GM12878 (cell line): ENCODE measurements around the gene SLC22A23. TPM values are rescaled to one million over a fixed set of nuclear protein-coding genes. Genes with fewer than 3 reads are reported as not detected.

Experiments used
- EP300 ChIP-seq, 2 experiments: fragments of 150-350 bp in 1 of 2; IDR thresholded peaks; 2 replicates each; pipeline ENCODE4 v1.6.1; 2011 to 2012; ENCODE audit warnings: low read depth in 2 of 2, low read length in 2 of 2, borderline replicate concordance in 1 of 2, improper control_type of control experiment in 1 of 2, inconsistent platforms in 1 of 2; ENCODE audit not compliant: control insufficient read depth in 1 of 2
- POLR2A ChIP-seq: IDR thresholded peaks from 2 replicates; pipeline ENCODE4 v1.6.1; 2011; ENCODE audit warnings: low read depth, mild to moderate bottlenecking, low read length
- RB1 ChIP-seq: fragments of 450-650 bp; formaldehyde crosslinking; IDR thresholded peaks from 2 replicates; pipeline ENCODE4 v1.6.1; 2017; ENCODE audit warnings: mild to moderate bottlenecking, borderline replicate concordance
- YBX1 ChIP-seq: fragments of 450-650 bp; IDR thresholded peaks from 2 replicates; pipeline ENCODE4 v1.6.1; 2016; ENCODE audit warnings: antibody characterized with exemption
- ZNF217 ChIP-seq: fragments of 450-650 bp; IDR thresholded peaks from 2 replicates; pipeline ENCODE4 v1.6.1; 2017; ENCODE audit warnings: antibody characterized with exemption, mild to moderate bottlenecking
- ZNF687 ChIP-seq: fragments of 450-650 bp; IDR thresholded peaks from 2 replicates; pipeline ENCODE4 v1.6.1; 2017; ENCODE audit warnings: mild to moderate bottlenecking, moderate library complexity
- polyA plus RNA-seq, 11 experiments: library from polyadenylated mRNA; depleted of rRNA in 4 of 11; unstranded in 6 of 11; stranded (reverse) in 5 of 11; fragments of >200 nt; fragmentation: Nextera tagmentation in 4 of 11; fragmentation: Illumina TruSeq in 1 of 11; extraction: Ambion mirVana in 4 of 11; extraction: Trizol in 1 of 11; gene quantifications; 1 replicate in 1 of 11; 2 replicates in 10 of 11; pipeline versions ENCODE4 v1.2.1 to v1.2.3, GENCODE V29; 2011 to 2016; ENCODE audit warnings: inconsistent platforms in 2 of 11, missing spikeins in 2 of 11, low read depth in 1 of 11
- total RNA-seq, 4 experiments: library from RNA; depleted of rRNA in 3 of 4; stranded (reverse); fragments of >200 nt in 3 of 4; fragmentation: Illumina TruSeq in 1 of 4; extraction: Trizol in 1 of 4; gene quantifications; 2 replicates each; pipeline versions ENCODE4 v1.2.1 to v1.2.3, GENCODE V29; 2013 to 2021
- TF ChIP-seq, protein P1 (sequence below): fragments of 450-650 bp; formaldehyde crosslinking; IDR thresholded peaks from 2 replicates; pipeline ENCODE4 v1.4.0; 2022; ENCODE audit warnings: mild to moderate bottlenecking, moderate library complexity

SLC22A23 gene
- total and polyA plus RNA-seq, 10 of the 15 experiments (the other 5 are each of a cell fraction or from before 2014, with no cell fraction given), result 0.20 to 2.4 (median 0.74) TPM

DNA sequence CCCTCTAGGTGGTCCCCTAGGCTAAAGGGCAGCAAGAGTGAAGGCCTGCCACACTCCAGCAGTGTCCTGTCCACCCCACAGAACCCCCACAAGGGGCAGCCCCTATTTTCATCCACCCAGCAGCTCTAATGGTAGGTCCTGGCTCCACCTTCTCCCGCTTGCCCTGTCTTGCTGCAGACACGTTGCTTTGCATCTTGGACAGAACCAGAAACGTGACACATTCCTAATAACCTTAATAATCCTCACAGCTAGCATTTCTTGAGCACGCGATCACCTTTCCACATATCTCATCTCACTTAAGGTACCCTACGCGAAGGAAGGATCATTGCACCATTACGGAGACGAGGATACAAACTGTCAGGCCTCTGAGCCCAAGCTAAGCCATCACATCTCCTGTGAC, 11.7 kb upstream of the SLC22A23 start (continued):
- no peak for TF ChIP-seq ZNF687
- no peak for TF ChIP-seq RB1
- TF ChIP-seq ZNF217, result no peak
- no peak for TF ChIP-seq POLR2A
- no peak for TF ChIP-seq YBX1
- TF ChIP-seq, protein P1, sequence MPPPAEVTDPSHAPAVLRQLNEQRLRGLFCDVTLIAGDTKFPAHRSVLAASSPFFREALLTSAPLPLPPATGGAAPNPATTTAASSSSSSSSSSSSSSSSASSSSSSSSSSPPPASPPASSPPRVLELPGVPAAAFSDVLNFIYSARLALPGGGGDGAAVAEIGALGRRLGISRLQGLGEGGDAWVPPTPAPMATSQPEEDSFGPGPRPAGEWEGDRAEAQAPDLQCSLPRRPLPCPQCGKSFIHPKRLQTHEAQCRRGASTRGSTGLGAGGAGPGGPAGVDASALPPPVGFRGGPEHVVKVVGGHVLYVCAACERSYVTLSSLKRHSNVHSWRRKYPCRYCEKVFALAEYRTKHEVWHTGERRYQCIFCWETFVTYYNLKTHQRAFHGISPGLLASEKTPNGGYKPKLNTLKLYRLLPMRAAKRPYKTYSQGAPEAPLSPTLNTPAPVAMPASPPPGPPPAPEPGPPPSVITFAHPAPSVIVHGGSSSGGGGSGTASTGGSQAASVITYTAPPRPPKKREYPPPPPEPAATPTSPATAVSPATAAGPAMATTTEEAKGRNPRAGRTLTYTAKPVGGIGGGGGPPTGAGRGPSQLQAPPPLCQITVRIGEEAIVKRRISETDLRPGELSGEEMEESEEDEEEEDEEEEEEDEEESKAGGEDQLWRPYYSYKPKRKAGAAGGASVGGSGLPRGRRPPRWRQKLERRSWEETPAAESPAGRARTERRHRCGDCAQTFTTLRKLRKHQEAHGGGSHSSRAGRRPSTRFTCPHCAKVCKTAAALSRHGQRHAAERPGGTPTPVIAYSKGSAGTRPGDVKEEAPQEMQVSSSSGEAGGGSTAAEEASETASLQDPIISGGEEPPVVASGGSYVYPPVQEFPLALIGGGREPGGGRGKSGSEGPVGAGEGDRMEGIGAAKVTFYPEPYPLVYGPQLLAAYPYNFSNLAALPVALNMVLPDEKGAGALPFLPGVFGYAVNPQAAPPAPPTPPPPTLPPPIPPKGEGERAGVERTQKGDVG (CRISPR knock-in tag), result no peak
- no peak for TF ChIP-seq EP300 (IDR thresholded peaks at IDR 0.05; ENCODE audit: borderline replicate concordance in 1 of 2, control insufficient read depth in 1 of 2, low read depth in 2 of 2, low read length in 2 of 2)
